HG03565 (cell line): ENCODE data around the gene RHAG.
"Not testable (repeated sequence)": the region's sequence is repeated elsewhere in the genome, so short reads cannot be mapped to it uniquely, and the experiment has no call there.

Experiments used
- ATAC-seq: cut with Tn5 transposase; IDR thresholded peaks from one replicate; pipeline ENCODE4 v1.9.1; 2021; ENCODE audit warnings: mild to moderate bottlenecking, moderate library complexity; ENCODE audit not compliant: unreplicated experiment

RHAG gene

DNA sequence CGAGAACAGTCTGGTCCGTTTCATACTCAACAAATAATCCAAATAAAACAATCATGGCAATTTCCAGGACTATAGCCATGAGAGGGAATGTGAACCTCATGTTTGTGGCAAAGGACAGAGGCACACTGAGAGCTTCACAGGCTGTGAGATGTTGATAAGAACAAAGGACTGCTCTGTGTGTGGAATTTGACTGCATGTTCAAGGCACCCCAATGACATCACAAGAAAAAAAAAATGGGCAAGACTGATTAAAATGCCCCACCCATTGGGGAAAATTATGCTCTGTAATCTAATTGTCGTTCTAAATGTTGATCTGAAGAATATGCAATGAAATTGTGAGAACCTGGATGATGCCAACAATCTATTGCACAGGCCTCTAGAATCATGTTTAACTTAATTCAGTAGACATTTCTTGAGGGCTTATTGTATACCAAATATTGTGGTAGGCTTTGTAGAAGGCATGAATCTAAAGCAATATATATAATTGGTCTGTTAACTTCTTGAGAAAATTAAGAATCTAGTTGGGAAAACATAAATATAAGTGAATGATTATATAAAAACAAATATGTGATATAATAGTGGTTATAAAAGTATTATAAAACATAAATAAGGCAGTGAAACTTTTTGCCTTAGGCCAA lies at the start of gene RHAG:
TSS of gene RHAG (minus strand) at position 127 of the 637 bp plus-strand sequence. CDS start at position 100, 27 bp downstream.
- ATAC-seq = no peak

GRCh38 chr6:49676671-49677281 lies 40.1 kb upstream of the RHAG start:
- no peak for ATAC-seq

DNA sequence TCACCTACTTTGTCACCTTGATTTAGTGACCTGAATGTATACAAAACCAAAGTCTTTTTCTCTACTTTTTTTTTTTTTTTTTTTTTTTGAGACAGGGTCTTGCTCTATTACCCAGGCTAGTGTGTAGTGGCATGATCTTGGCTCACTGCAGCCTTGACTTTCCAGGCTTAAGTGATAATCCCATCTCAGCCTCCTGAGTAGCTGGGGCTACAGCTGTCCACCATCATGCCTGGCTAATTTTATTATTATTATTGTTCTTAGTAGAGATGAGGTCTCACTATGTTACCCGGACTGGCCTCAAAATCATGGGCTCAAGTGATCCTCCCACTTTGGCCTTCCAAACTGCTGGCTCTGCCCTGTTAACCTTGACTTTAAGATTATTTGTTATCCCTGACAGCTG lies 39.2 kb upstream of the RHAG start:
- ATAC-seq = no peak

DNA sequence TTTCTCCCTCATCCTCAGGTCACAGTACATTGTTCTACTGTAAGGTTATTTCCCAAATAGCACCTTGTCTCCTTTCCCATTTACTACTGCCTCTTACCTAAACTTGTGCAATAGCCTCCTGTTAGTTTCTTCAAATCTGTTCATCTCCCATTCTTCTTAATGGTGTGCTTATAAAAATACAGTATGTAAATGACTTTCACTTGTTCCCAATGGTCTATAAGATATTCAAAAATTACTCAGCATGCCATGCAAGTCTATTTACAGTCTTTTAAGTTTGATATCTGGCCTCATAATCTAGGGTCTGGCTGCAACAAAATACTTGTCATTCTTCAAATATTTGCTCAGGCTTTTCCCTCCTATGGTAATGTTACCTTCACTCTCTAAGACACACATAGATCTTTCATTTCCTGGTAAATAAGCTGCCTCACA lies 31.5 kb upstream of the RHAG start:
- ATAC-seq = no peak

DNA sequence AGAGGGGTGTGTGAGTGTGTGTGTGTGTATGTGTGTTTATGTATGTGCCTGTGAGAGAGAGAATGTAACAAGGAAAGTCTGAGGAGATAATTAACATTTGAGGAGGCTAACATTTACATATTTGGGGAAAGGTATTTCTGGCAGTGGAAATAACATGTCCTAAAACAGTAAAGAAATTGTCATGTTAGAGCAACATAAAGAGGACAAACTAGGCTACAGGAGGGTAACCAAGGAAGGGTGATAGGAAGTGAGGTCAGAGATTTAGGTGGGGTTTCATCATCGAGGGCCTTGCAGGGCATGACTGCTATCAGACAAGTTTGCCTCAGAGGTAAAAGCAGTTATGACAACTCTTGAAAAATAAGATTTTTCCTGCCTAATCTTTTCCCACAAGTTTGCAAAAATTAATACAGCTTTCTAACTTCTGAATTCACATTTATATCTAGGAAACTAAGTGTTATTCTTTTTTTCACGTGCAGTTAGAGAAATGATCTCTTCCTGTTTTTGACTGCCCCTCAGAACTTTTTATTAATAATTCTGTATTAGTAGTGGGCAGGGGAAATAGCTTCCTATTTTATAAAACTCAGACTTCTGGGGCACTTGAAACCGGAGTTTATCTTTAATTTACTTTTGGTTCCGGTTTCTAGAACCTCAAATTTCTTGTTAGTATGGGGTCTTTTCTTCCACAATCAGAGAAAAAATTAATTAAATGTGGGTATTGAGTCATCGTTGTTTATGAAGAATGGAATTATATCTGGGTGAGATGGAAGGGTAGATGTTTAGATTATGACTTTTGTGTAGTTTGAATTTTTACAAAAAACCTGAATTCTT lies 30.5 kb upstream of the RHAG start:
- no peak for ATAC-seq

DNA sequence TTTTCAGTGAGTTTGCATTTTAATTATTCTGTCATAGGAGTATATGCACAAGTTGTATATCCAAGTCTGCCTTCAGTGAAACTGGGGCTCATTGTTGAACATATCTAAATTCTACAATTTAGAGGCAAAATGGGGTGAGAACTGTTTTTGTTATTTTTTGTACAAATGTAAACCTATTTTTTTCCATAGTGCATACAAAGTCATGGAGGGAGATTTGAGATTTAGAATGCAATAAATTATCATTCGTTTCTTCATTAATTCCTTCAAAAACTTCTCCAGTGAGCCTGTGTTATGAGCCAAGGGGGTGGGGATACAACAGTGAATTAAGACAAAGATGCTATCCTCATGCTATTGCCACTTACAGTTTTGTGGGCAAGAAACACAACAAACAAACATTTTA lies 29.8 kb upstream of the RHAG start:
- no peak for ATAC-seq

GRCh38 chr6:49664817-49665216 lies 28.2 kb upstream of the RHAG start:
- no peak for ATAC-seq

DNA sequence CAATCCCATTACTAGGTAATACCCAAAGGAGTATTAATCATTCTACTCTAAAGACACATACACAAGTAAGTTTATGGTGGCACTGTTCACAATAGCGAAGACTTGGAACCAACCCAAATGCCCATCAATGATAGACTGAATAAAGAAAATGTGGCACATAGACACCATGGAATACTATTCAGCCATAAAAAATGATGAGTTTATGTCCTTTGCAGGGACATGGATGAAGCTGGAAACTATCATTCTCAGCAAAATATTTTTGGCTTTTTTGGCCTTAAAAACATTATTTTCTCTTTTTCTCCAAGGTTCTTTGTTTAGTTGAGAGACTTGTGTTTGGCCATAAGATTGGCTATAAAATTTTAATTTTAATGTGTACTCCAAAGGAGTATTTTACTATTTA lies 27.4 kb upstream of the RHAG start:
- ATAC-seq = not testable (repeated sequence)

GRCh38 chr6:49662892-49663261 lies 26.2 kb upstream of the RHAG start:
- no peak for ATAC-seq

DNA sequence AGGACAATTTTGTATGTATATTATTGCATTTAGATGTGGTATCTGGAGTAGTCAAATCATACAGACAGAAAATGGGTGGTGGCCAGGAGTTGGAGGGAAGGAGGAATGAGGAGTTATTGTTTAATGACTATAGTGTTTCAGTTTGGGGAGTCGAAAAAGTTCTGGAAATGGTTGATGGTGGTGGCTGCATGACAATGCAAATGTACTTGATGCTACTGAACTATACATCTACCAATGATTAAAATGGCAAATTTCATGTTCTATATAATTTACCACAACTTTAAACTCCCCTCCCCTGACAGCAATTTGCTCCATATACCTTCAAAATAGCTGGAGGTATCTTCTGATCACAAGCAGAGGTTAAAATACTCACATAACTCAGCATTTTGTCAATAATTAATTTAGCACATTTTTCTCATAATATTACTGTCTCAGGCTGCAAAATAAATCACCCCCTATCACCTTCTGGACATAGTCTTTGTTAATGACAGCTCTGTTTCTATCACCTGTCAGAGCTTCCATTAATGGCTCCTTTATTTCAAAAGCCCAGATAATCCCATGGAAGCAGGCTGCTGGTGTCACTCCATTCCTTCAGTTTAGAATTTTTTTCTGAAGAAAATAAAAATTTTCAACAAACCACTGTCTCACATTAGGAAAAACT lies 25.7 kb upstream of the RHAG start:
- ATAC-seq = no peak

- no peak for ATAC-seq
These were observed 17.3 kb upstream of the RHAG start for GRCh38 chr6:49653942-49654341.

DNA sequence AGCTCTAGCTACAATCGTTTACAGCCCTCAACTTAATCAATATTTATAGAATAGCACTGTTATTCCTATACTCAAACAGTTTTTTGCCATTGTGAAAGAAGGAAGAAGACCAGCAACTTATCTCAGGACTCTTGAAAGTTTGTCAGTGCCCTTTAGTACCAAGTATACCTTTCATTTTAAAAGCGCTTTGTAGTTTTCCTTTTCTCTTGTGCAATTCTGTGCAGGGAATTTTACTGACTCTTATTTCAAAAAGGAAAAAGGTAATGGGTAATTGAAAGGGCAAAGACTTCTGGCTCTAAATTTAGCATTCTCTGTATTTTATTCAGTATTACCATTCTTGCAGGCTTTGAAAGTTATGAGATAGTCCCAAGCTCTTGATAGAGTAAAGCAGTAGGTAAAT lies 16.8 kb upstream of the RHAG start:
- ATAC-seq = no peak

GRCh38 chr6:49651239-49651638 lies 14.6 kb upstream of the RHAG start:
- ATAC-seq = no peak

DNA sequence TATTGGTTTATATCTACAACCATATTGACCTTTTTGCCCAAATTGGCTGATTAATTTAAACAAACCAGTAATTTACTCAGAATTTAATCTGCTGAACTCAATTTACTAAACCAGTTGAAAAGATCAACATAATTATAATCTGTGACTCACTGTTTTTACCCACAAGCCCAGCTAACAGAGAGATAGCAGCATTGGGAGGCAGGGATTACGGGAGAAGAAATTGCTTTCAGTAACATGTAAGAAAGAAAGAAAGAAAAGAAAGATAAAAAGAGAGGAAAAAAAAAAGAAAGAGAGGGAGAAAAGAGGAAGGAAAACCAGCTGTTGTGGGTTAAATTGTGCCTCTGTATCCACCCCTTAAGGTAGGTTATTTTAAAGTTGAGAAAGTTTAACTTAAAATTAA lies 13.3 kb upstream of the RHAG start:
- ATAC-seq = no peak

- no peak for ATAC-seq
These were observed 11.4 kb upstream of the RHAG start for GRCh38 chr6:49648036-49648435.

- no peak for ATAC-seq
These were observed 10.8 kb upstream of the RHAG start for GRCh38 chr6:49647476-49647875.

- no peak for ATAC-seq
These were observed 10.3 kb upstream of the RHAG start for GRCh38 chr6:49646942-49647341.

GRCh38 chr6:49646130-49646824 lies 9.6 kb upstream of the RHAG start:
- no peak for ATAC-seq

- ATAC-seq = no peak
These were observed 8.5 kb upstream of the RHAG start for GRCh38 chr6:49645139-49645538.

DNA sequence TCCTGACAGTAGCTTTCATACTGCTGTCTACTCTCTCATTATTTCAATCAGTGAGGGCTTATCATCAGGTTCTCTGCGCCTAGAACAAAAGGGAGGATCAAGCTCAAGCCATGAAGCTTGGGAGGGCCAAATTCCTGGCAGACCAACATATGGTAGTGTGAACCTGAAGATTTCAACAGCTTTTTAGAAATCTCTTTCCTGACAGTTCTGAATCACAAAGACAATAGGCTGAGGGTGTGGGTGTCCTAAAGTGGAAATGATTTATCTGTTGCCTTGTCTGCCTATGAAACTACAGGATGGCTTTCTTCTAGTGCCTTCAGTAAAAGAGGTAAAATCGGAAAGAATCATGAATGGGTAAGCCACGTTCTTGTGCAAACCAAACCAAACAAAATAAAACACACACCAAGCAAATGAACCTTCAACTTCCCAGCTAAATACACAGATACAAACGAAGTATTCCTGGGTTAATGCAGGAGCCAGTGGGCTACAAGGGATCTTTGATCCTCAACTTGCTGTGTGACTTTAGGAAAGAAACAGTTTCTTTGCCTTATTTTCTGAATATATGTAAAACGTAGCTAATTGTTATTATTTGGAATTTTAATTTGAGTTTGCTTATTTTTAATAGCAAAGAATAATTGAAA lies 2.7 kb upstream of the RHAG start:
- ATAC-seq = no peak

DNA sequence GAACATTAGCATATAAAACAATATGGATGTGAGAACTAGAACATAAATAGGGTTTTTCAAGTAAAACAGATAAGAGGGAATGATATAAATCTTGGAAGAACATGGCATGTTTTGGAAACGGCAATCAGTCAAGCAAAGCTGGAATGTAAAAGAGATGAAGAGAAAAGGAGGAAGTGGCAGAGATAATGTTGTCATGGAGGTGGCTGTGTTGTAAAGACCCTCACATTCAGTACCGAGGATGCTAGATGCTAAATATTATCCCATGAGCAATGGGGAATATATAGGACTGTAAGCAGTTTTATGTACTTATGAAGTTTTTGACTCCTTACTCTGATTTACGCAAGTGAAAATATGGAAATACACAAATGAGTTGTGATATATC lies 702 bp upstream of the RHAG start:
- ATAC-seq = no peak
